Common myeloid progenitor, CD34-positive (primary cell): Measurements from ENCODE around the gene LMAN1.

Experiments
- CTCF ChIA-PET: fragments of 350-600 bp; sonication (Branson Sonifier 250); formaldehyde crosslinking; loops from one replicate; lab custom pipeline; 2021; ENCODE audit warnings: antibody characterized with exemption; lab: Charles Lee
- POLR2A ChIA-PET: fragments of 350-600 bp; sonication (Branson Sonifier 250); formaldehyde crosslinking; loops from one replicate; lab custom pipeline; 2021; ENCODE audit warnings: antibody characterized with exemption; lab: Charles Lee
- DNase-seq, 3 donors: peaks; one replicate each; pipeline versions ENCODE4 v3.0.0 to v3.0.0-alpha.2; 2013
- H3K27ac ChIP-seq, 2 experiments: 1 replicate in 1 of 2; 2 replicates in 1 of 2; pipeline ENCODE4 v1.7.0; 2013; ENCODE audit warnings: inconsistent platforms in 2 of 2, low read length in 2 of 2, mild to moderate bottlenecking in 2 of 2, low read depth in 1 of 2, moderate library complexity in 1 of 2; ENCODE audit not compliant: severe bottlenecking in 2 of 2, insufficient read depth in 1 of 2, poor library complexity in 1 of 2
- H3K27me3 ChIP-seq, 5 experiments: replicated peaks in 2 of 5; 1 replicate in 3 of 5; 2 replicates in 2 of 5; pipeline versions ENCODE4 v1.6.1 to v1.7.0; 2013; ENCODE audit warnings: low read length in 4 of 5, mild to moderate bottlenecking in 2 of 5, moderate library complexity in 2 of 5, inconsistent platforms in 1 of 5; ENCODE audit not compliant: insufficient read depth in 5 of 5, control insufficient read depth in 4 of 5
- H3K36me3 ChIP-seq, 4 experiments: 1 replicate in 2 of 4; 2 replicates in 2 of 4; pipeline versions ENCODE4 v1.6.1 to v1.7.0; 2013; ENCODE audit warnings: low read length in 3 of 4, control low read depth in 1 of 4, mild to moderate bottlenecking in 1 of 4; ENCODE audit not compliant: control insufficient read depth in 4 of 4, insufficient read depth in 4 of 4
- H3K4me1 ChIP-seq, 4 experiments: 1 replicate in 3 of 4; 2 replicates in 1 of 4; pipeline versions ENCODE4 v1.6.1 to v1.7.1; 2013; ENCODE audit warnings: low read length in 3 of 4, mild to moderate bottlenecking in 3 of 4, control low read depth in 1 of 4, inconsistent platforms in 1 of 4, moderate library complexity in 1 of 4; ENCODE audit not compliant: control insufficient read depth in 4 of 4, insufficient read depth in 4 of 4; ENCODE audit errors: control extremely low read depth in 1 of 4
- H3K4me3 ChIP-seq, 7 experiments: 1 replicate in 4 of 7; 2 replicates in 3 of 7; pipeline versions ENCODE4 v1.5.1 to v1.7.0; 2013; ENCODE audit warnings: mild to moderate bottlenecking in 7 of 7, low read length in 6 of 7, moderate library complexity in 6 of 7, inconsistent platforms in 2 of 7, low read depth in 2 of 7, control low read depth in 1 of 7; ENCODE audit not compliant: insufficient read depth in 4 of 7, control insufficient read depth in 1 of 7; ENCODE audit errors: extremely low read depth in 1 of 7
- H3K9me3 ChIP-seq, 5 experiments: 1 replicate in 4 of 5; 2 replicates in 1 of 5; pipeline versions ENCODE4 v1.6.1 to v1.7.1; 2013; ENCODE audit warnings: low read length in 4 of 5, mild to moderate bottlenecking in 2 of 5, inconsistent platforms in 1 of 5, low read depth in 1 of 5, moderate library complexity in 1 of 5; ENCODE audit not compliant: control insufficient read depth in 4 of 5, insufficient read depth in 2 of 5; ENCODE audit errors: control extremely low read depth in 1 of 5
- WGBS: methylation state at CpG from one replicate; pipeline ENCODE4 v1.1.5; 2013; ENCODE audit not compliant: insufficient coverage; 5-methylcytosine and 5-hydroxymethylcytosine counted together

Gene LMAN1

DNA sequence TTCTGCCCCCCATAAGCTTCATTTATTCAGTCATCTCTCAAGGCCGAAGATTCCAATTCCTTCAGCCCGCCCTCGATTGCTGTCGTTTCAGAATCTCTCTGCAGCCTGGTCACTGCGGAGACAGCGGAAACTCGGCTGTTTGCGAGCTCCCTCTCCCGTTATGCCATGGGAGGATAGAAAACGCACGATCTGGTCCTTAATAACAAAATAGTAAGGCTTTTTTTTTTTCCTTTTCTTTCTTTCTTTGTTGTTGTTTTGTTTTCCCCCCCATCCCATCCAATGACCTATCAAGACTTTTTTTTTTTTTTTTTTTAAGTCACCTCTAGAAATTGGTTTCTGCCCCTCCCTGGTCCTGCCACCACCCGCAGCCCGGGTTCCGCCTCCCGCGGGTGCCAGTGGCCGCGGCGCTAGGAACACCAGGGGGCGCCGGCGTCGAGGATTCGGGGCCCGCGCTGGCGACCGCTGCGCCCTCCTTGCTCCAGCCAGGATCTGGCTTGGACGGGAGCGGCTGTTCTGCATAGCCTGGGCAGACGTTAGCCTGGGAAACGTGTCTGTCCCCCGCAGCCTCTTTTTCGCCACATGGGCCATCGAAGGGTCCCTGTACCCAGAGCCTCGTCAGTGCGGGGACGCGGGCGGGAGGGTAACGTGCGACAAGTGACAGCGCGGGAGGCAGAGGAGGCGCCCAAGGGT, 50.7 kb downstream of the LMAN1 start:
- H3K9me3 ChIP-seq, result no peaks in the 10 kb centered on the region
- POLR2A ChIA-PET, result no interaction called here
- peaks cover 8 to 49% (median 23%) of the 10 kb centered on the region in 5 experiments for H3K27me3 ChIP-seq
- H3K4me3 ChIP-seq, result peak overlapping the region in 3 of 7 experiments; percentile 35 to 70 (median 56)
- DNase-seq, result peak; percentile 42 to 82 (median 73)
- WGBS, result 3% methylated on average over 40 of the region's 46 CpGs
- peaks cover 0 to 9% (median 5%) of the 10 kb centered on the region in 4 experiments for H3K4me1 ChIP-seq
- H3K36me3 ChIP-seq, result no peaks in the 10 kb centered on the region
- no peak overlapping the region for H3K27ac ChIP-seq
- CTCF ChIA-PET, result interaction anchor here (0.6 to 5.0 kb wide), 14 partner anchors 8 to 1356 kb away, joined by 3 to 50 read pairs (median 4); no protein-coding TSS in a partner anchor

- peaks cover 8 to 47% (median 23%) of the 10 kb centered on the region in 5 experiments for H3K27me3 ChIP-seq
- H3K27ac ChIP-seq, result no peak overlapping the region
- no peak for DNase-seq
- CTCF ChIA-PET, result no interaction called here
- 100% methylated on average over 5 of the region's 6 CpGs for WGBS
- no peaks in the 10 kb centered on the region for H3K9me3 ChIP-seq
- POLR2A ChIA-PET, result no interaction called here
- H3K4me1 ChIP-seq, result peaks cover 0 to 9% (median 5%) of the 10 kb centered on the region in 4 experiments
- no peak overlapping the region for H3K4me3 ChIP-seq
- H3K36me3 ChIP-seq, result no peaks in the 10 kb centered on the region
Measured at GRCh38 chr18:59306640-59307039, 52.4 kb downstream of the LMAN1 start.

DNA sequence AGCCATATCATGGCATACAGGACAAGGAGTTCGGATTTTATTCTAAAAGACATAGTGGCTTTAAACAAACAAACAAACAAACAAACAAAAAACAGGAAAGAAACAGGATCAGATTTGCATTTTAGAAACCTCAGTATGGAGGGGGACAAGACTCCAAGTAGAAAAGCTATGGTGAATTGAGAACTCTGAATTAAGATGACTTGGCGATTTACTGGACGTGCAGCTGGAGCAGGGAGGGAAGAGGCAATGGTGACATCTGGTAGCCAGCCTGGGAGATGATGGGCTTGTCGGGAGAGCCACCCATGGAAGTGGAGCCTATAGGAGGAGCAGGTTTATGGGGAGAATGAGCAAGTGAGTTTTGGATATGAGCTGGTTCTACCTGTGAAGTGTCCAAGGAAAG, 53.8 kb downstream of the LMAN1 start:
- 61% methylated on average over 3 of the region's 4 CpGs for WGBS
- no peak for DNase-seq
- no peaks in the 10 kb centered on the region for H3K36me3 ChIP-seq
- H3K27ac ChIP-seq, result no peak overlapping the region
- no peak overlapping the region for H3K4me3 ChIP-seq
- CTCF ChIA-PET, result interaction anchor here (1.2 kb wide), 1 partner anchor 95 kb away, joined by 3 read pairs; no protein-coding TSS in a partner anchor
- POLR2A ChIA-PET, result no interaction called here
- peaks cover 0 to 9% (median 5%) of the 10 kb centered on the region in 4 experiments for H3K4me1 ChIP-seq
- H3K27me3 ChIP-seq, result peaks cover 7 to 41% (median 19%) of the 10 kb centered on the region in 5 experiments
- no peaks in the 10 kb centered on the region for H3K9me3 ChIP-seq

DNA sequence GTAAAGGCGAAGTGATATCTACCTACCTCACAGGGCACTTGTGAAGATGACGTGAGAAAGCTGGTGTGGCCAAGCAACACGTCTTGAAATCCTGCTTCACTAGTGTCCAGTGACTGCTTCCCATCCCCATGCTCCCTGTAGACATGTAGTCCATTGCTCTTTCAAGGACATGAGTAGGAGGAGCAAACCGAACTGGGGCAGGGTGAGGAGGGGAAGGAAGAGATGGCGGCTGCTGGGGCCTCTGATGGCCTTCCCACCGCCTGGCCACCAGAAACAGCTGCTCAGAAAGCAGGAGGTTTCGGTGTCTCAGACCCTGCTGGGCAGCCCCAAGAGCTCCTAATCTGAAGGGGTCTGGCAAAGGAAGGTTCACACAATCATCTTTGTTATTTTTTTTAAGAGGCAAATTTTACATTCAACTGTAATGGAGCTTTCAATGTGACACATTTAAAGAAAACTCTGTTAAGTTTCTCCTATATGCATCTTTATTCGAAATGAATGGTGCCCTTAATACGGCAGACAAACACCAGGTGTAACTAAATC, 55.3 kb downstream of the LMAN1 start:
- Histone ChIP-seq H3K4me3 (no peak overlapping the region), H3K4me1 (peaks cover 0 to 7% (median 4%) of the 10 kb centered on the region in 4 experiments), H3K36me3 (no peaks in the 10 kb centered on the region), H3K27me3 (peaks cover 2 to 28% (median 19%) of the 10 kb centered on the region in 5 experiments), H3K27ac (no peak overlapping the region), H3K9me3 (no peaks in the 10 kb centered on the region)
- ChIA-PET CTCF (interaction anchor here (1.2 to 2.3 kb wide), 3 partner anchors 13 to 99 kb away, joined by 3 to 11 read pairs (median 8); no protein-coding TSS in a partner anchor), POLR2A (no interaction called here)
- 89% methylated on average over 4 of the region's 9 CpGs for WGBS
- DNase-seq, result no peak

DNA sequence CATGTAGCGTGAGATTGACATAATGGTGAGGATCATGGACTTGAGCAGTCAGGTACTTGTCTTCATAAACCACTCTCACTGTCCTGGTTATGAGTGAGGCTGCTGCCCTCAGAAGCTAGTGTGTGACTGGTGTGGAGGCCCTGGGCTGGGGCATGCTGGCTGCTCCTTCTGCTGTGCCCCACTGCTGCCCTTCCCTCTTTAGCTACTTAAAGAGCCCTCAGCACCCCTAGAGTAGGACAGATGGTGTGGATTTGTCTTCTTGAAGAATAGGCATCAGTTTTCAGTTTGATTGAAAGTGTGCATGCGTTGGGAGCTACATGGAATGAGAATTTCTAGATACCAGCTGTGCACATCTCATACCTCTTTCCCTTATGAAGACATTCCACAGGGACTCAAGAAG, 56.1 kb downstream of the LMAN1 start:
- Histone ChIP-seq H3K36me3 (no peaks in the 10 kb centered on the region), H3K4me3 (no peak overlapping the region), H3K27ac (no peak overlapping the region), H3K9me3 (no peaks in the 10 kb centered on the region), H3K4me1 (peaks cover 0 to under 1% (median under 1%) of the 10 kb centered on the region in 4 experiments), H3K27me3 (peaks cover 2 to 23% (median 17%) of the 10 kb centered on the region in 5 experiments)
- CTCF ChIA-PET, result interaction anchor here (1.1 to 2.3 kb wide), 6 partner anchors 12 to 100 kb away, joined by 3 to 11 read pairs (median 3); no protein-coding TSS in a partner anchor
- WGBS, result no CpG with 5 or more reads among the region's 2 CpGs
- DNase-seq, result no peak
- POLR2A ChIA-PET, result no interaction called here

- Histone ChIP-seq H3K9me3 (no peaks in the 10 kb centered on the region), H3K36me3 (no peaks in the 10 kb centered on the region), H3K27me3 (peaks cover 2 to 18% (median 11%) of the 10 kb centered on the region in 5 experiments), H3K4me1 (no peaks in the 10 kb centered on the region), H3K4me3 (no peak overlapping the region), H3K27ac (no peak overlapping the region)
- 100% methylated on average over 2 of the region's 4 CpGs for WGBS
- CTCF ChIA-PET, result interaction anchor here (1.2 to 2.5 kb wide), 4 partner anchors 8 to 101 kb away, joined by 3 to 8 read pairs (median 6); no protein-coding TSS in a partner anchor
- POLR2A ChIA-PET, result no interaction called here
- no peak for DNase-seq
Measured at GRCh38 chr18:59301929-59302328, 57.1 kb downstream of the LMAN1 start.
